DND-41 (cell line): ENCODE data around the gene PAPPA2.

Experiments
- ATAC-seq: fragments of 200-7000 bp; cut with Tn5 transposase; 3 replicates; pipeline ENCODE4 v1.9.1; 2021; ENCODE audit warnings: low read depth; ENCODE audit not compliant: insufficient read depth
- DNase-seq: peaks from one replicate; pipeline ENCODE4 v3.0.0-alpha.2; 2020
- H2AFZ ChIP-seq: 2 replicates; pipeline ENCODE4 v1.6.0; 2012; ENCODE audit warnings: low read depth, low read length
- H3K27ac ChIP-seq: 2 replicates; pipeline ENCODE4 v1.5.1; 2012; ENCODE audit warnings: low read length, inconsistent platforms
- H3K27me3 ChIP-seq: fragments of 200-600 bp; sonication (generic); 2 replicates; pipeline ENCODE4 v1.6.0; 2012; ENCODE audit warnings: low read length, mild to moderate bottlenecking, inconsistent platforms; ENCODE audit not compliant: insufficient read depth, poor library complexity
- H3K36me3 ChIP-seq: 2 replicates; pipeline ENCODE4 v1.5.1; 2012; ENCODE audit warnings: low read length, inconsistent platforms; ENCODE audit not compliant: insufficient read depth
- H3K4me1 ChIP-seq: 2 replicates; pipeline ENCODE4 v1.5.1; 2012; ENCODE audit warnings: mild to moderate bottlenecking, low read length; ENCODE audit not compliant: insufficient read depth
- H3K4me2 ChIP-seq: 2 replicates; pipeline ENCODE4 v1.6.0; 2012; ENCODE audit warnings: mild to moderate bottlenecking, moderate library complexity, low read length, inconsistent platforms; ENCODE audit not compliant: insufficient read depth
- H3K4me3 ChIP-seq, 2 experiments: fragments of 200-600 bp in 1 of 2; shearing (Covaris generic) in 1 of 2; 2 replicates each; pipeline ENCODE4 v1.5.1; 2012 to 2016; ENCODE audit warnings: inconsistent platforms in 2 of 2, low read length in 2 of 2, mild to moderate bottlenecking in 2 of 2, low read depth in 1 of 2, moderate library complexity in 1 of 2
- H3K79me2 ChIP-seq: 2 replicates; pipeline ENCODE4 v1.6.0; 2012; ENCODE audit warnings: low read length, inconsistent platforms; ENCODE audit not compliant: insufficient read depth
- H3K9ac ChIP-seq: 2 replicates; pipeline ENCODE4 v1.6.0; 2012; ENCODE audit warnings: low read depth, mild to moderate bottlenecking, inconsistent platforms, low read length, moderate library complexity
- H3K9me3 ChIP-seq: 2 replicates; pipeline ENCODE4 v1.5.1; 2012; ENCODE audit warnings: low read length, moderate library complexity, mild to moderate bottlenecking, inconsistent platforms; ENCODE audit not compliant: insufficient read depth, severe bottlenecking
- H4K20me1 ChIP-seq: 2 replicates; pipeline ENCODE4 v1.6.0; 2012; ENCODE audit warnings: low read length; ENCODE audit not compliant: insufficient read depth
- CTCF ChIP-seq: IDR thresholded peaks from 2 replicates; pipeline ENCODE4 v1.5.1; 2012; ENCODE audit warnings: borderline replicate concordance, low read length, moderate library complexity, mild to moderate bottlenecking; ENCODE audit not compliant: poor library complexity, severe bottlenecking; ENCODE audit errors: extremely low read depth
- EZH2 ChIP-seq: IDR thresholded peaks from 3 replicates; pipeline ENCODE4 v1.6.1; 2012; ENCODE audit warnings: borderline replicate concordance, low read depth, mild to moderate bottlenecking, moderate library complexity, low read length, inconsistent platforms; ENCODE audit not compliant: severe bottlenecking

Gene PAPPA2

GRCh38 chr1:176866011-176866714 lies 403.2 kb downstream of the PAPPA2 start:
- no peaks in the 10 kb centered on the region for H3K36me3 ChIP-seq
- no peaks in the 10 kb centered on the region for H4K20me1 ChIP-seq
- no peak overlapping the region for H3K9ac ChIP-seq
- ATAC-seq, result no peak
- no peak for DNase-seq
- H3K4me2 ChIP-seq, result no peak overlapping the region
- no peak for TF ChIP-seq EZH2
- no peak for TF ChIP-seq CTCF
- H3K27me3 ChIP-seq, result no peaks in the 10 kb centered on the region
- H2AFZ ChIP-seq, result no peak overlapping the region
- H3K27ac ChIP-seq, result no peak overlapping the region
- H3K9me3 ChIP-seq, result no peaks in the 10 kb centered on the region
- no peaks in the 10 kb centered on the region for H3K4me1 ChIP-seq
- H3K79me2 ChIP-seq, result no peaks in the 10 kb centered on the region
- H3K4me3 ChIP-seq, result no peak overlapping the region

GRCh38 chr1:176869577-176869976 lies 406.6 kb downstream of the PAPPA2 start:
- DNase-seq, result no peak
- no peaks in the 10 kb centered on the region for H3K4me1 ChIP-seq

GRCh38 chr1:176876966-176877515 lies 414.1 kb downstream of the PAPPA2 start:
- no peak overlapping the region for H3K4me3 ChIP-seq
- H4K20me1 ChIP-seq, result no peaks in the 10 kb centered on the region
- H3K9me3 ChIP-seq, result no peaks in the 10 kb centered on the region
- no peak overlapping the region for H3K4me2 ChIP-seq
- DNase-seq (no peak), ATAC-seq (no peak)
- H3K9ac ChIP-seq, result no peak overlapping the region
- no peaks in the 10 kb centered on the region for H3K4me1 ChIP-seq
- H3K27ac ChIP-seq, result no peak overlapping the region
- no peak overlapping the region for H2AFZ ChIP-seq
- TF ChIP-seq CTCF (no peak), EZH2 (no peak)
- no peaks in the 10 kb centered on the region for H3K79me2 ChIP-seq
- H3K27me3 ChIP-seq, result peaks cover 2% of the 10 kb centered on the region
- no peaks in the 10 kb centered on the region for H3K36me3 ChIP-seq

More at GRCh38 chr1:176869577-176869976, 406.6 kb downstream of the PAPPA2 start:
- no peaks in the 10 kb centered on the region for H4K20me1 ChIP-seq
- no peak overlapping the region for H3K4me2 ChIP-seq
- no peaks in the 10 kb centered on the region for H3K27me3 ChIP-seq
- no peak overlapping the region for H3K9ac ChIP-seq
- TF ChIP-seq EZH2 (no peak), CTCF (no peak)
- H3K27ac ChIP-seq, result no peak overlapping the region
- no peak for ATAC-seq
- no peaks in the 10 kb centered on the region for H3K9me3 ChIP-seq
- no peak overlapping the region for H3K4me3 ChIP-seq
- no peaks in the 10 kb centered on the region for H3K79me2 ChIP-seq
- no peak overlapping the region for H2AFZ ChIP-seq
- no peaks in the 10 kb centered on the region for H3K36me3 ChIP-seq
